ENCODE results near the gene PARP15. TPM values are rescaled to one million over a fixed set of nuclear protein-coding genes. Genes with fewer than 3 reads are reported as not detected.
"Not testable (repeated sequence)": the region's sequence is repeated elsewhere in the genome, so short reads cannot be mapped to it uniquely, and the experiment has no call there.

The PARP15 gene
- total and polyA plus RNA-seq, 12 donors, result 0.12 to 4.3 (median 1.3) TPM

DNA sequence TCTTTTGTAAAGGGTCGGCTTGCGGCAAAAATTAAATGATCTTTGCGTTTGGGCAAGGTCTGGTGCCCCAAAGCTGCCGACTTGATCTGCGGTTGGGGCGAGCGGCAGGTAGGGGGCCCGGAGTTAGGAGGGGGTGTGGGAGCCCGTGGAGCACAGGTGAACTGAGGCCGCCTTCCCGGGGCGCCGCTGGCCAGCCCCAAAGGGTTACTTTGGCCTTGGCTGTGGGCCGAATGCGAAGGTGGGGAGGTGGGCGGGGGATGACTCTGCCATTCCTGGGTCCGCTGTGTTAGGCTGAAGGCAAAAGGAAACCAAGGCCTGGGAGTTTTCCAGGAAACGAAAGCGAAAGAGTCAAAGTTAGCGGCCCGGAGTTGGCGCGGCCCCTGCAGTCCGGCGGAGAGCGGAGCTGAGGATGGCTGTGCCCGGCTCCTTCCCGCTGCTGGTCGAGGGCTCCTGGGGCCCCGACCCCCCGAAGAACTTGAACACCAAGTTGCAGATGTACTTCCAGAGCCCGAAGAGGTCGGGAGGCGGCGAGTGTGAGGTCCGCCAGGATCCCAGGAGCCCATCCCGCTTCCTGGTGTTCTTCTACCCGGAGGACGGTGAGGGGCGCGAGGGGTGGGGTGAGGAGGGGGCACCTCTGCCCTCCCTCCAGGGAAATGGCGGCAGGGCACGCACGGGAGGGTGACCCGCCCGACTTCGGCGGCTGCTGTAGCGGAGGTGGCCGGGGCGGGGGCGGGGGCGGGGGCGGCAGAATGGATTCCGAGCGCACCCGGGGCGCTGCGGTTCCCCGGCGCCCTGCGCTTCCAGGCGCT lies 103.2 kb downstream of the PARP15 start, which contains the start of gene PARP14:
TSS of gene PARP14 (plus strand) at position 365 of the 809 bp plus-strand sequence. CDS start at position 410, 45 bp downstream.
- TF ChIP-seq, protein P1, sequence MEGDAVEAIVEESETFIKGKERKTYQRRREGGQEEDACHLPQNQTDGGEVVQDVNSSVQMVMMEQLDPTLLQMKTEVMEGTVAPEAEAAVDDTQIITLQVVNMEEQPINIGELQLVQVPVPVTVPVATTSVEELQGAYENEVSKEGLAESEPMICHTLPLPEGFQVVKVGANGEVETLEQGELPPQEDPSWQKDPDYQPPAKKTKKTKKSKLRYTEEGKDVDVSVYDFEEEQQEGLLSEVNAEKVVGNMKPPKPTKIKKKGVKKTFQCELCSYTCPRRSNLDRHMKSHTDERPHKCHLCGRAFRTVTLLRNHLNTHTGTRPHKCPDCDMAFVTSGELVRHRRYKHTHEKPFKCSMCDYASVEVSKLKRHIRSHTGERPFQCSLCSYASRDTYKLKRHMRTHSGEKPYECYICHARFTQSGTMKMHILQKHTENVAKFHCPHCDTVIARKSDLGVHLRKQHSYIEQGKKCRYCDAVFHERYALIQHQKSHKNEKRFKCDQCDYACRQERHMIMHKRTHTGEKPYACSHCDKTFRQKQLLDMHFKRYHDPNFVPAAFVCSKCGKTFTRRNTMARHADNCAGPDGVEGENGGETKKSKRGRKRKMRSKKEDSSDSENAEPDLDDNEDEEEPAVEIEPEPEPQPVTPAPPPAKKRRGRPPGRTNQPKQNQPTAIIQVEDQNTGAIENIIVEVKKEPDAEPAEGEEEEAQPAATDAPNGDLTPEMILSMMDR (IDR thresholded peaks at IDR 0.05), result peak in 3 of 6 experiments; percentile 18 to 28 (median 23)
- peak; percentile 44 to 69 for TF ChIP-seq POLR2A (IDR thresholded peaks at IDR 0.05)
- 0 to 1% (median 0%) methylated on average over 37 to 63 of the region's 63 CpGs for WGBS, 4 donors
- DNase-seq, result peak; percentile 79 to 90 (median 82)
- H3K36me3 ChIP-seq (replicated peaks in 1 of 2), result no peaks in the 10 kb centered on the region
- H3K9me3 ChIP-seq (replicated peaks in 1 of 3), result no peaks in the 10 kb centered on the region
- H3K4me1 ChIP-seq (replicated peaks in 1 of 2), result peaks cover 8 to 38% of the 10 kb centered on the region in 2 donors
- H3K27ac ChIP-seq, result peak within 1 kb of the TSS; percentile 90 to 99 (median 95)
- intact Hi-C loops (cut with DNase I), result loop anchor here (5.0 to 10.0 kb wide), 3 partner anchors 113 to 296 kb away; partner anchors contain the start of genes FAM162A (in 1 of the 2) and MIX23 (in 1 of the 2)
- peak within 1 kb of the TSS; percentile 82 to 100 (median 98) for H3K4me3 ChIP-seq
- no peaks in the 10 kb centered on the region for H3K27me3 ChIP-seq

DNA sequence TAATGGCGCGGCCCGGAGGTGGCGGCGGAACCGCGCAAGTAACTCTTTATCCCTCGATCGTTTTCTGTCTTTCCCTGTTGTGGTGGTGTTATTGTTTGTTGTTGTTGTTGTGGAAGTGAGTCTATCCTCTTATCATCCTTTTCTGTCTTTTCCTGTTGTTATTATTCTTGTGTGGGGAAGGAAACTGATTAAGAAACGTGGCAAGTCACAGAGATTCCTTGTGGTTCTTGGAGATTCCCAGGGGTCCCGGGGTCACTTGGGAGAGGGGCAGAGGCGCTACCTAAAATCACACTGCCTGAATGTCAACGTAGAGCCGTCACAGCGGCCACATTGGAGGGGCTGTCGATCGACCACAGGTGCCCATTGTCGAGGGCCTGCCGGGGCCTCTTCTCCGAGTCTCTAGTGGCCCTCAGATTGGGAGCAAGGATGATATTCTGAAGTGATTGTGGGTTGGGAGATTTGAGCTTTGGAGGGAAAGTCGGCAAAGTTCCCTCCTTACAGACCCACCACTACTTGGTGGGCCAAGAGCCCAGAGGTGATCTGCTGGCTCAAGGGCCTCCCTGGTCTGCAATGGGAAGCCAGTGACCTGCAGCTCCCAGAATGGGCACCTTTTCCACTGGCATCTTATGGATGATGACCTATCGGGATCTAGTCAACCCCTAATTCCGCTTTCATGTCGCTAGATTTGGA lies 104.0 kb downstream of the PARP15 start:
- 22 to 28% (median 26%) methylated on average over 22 to 24 of the region's 24 CpGs for WGBS, 4 donors
- DNase-seq, result peak in 1 of 7 donors; percentile 23
- intact Hi-C loops (cut with DNase I), result loop anchor here (5.0 to 10.0 kb wide), 3 partner anchors 114 to 297 kb away; partner anchors contain the start of genes FAM162A (in 1 of the 2) and MIX23 (in 1 of the 2)
- peaks cover 8 to 38% of the 10 kb centered on the region in 2 donors for H3K4me1 ChIP-seq (replicated peaks in 1 of 2)
- no peak for TF ChIP-seq POLR2A (IDR thresholded peaks at IDR 0.05)
- TF ChIP-seq, protein P1 (IDR thresholded peaks at IDR 0.05), result peak in 1 of 6 experiments; percentile 6
- no peaks in the 10 kb centered on the region for H3K9me3 ChIP-seq (replicated peaks in 1 of 3)
- H3K27me3 ChIP-seq, result no peaks in the 10 kb centered on the region
- H3K36me3 ChIP-seq (replicated peaks in 1 of 2), result no peaks in the 10 kb centered on the region
- peak overlapping the region; percentile 13 to 100 (median 90) for H3K4me3 ChIP-seq
- H3K27ac ChIP-seq, result peak overlapping the region in 4 of 5 donors; percentile 94 to 99 (median 97)

DNA sequence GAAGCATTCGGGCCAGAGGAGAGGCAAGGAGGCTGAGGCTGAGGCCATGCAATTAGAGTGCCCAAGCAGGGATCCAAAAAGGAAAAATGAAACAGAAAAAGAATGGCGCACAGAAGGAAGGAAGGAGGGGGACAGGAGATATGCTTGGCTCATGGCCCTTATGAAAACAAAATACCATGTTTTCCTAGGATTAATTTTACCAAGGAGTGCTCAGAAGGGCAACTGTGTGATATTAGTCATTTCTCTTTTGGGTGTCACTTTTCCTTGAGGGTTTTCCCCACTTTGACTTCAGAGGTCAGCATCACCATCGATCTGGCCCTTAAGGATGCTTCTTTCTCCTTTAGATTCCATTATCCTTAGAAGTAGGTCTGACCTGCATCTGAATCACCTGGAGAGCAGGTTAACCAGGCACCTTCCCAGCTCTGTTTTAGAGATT lies 104.5 kb downstream of the PARP15 start:
- TF ChIP-seq POLR2A (IDR thresholded peaks at IDR 0.05), result no peak
- TF ChIP-seq, protein P1 (IDR thresholded peaks at IDR 0.05), result no peak

DNA sequence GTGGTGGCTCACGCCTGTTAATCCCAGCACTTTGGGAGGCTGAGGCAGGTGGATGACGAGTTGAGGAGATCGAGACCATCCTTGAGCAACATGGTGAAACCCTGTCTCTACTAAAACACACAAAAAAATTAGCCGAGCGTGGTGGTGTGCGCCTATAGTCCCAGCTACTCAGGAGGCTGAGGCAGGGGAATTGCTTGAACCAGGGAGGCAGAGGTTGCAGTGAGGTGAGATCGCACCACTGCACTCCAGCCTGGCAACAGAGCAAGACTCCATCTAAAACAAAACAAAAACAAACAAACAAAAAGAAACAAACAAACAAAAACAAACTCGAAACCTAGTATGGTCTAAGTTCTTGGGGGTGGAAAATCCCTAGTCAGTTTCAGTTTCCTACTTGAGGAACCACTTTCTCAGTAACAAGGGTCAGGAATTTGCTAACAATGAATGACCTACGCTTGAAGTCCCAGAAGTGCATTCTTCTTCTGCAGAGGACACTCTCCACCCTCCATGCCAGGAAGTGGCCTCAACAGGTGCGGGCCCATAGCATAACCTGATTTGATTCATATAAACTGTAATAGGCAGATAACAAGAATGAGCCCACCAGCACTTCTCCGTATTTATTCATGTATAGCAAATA lies 105.4 kb downstream of the PARP15 start:
- H3K27me3 ChIP-seq; DNase-seq; H3K9me3 ChIP-seq (replicated peaks in 1 of 3); H3K36me3 ChIP-seq (replicated peaks in 1 of 2); H3K4me3 ChIP-seq: not testable (repeated sequence)
- intact Hi-C loops (cut with DNase I), result loop anchor here (5.0 to 10.0 kb wide), 3 partner anchors 116 to 298 kb away; partner anchors contain the start of genes FAM162A (in 1 of the 2) and MIX23 (in 1 of the 2)
- peaks cover 8 to 38% of the 10 kb centered on the region in 2 donors for H3K4me1 ChIP-seq (replicated peaks in 1 of 2)
- 79 to 82% (median 81%) methylated on average over 11 of the region's 11 CpGs for WGBS, 4 donors
- peak overlapping the region in 2 of 5 donors; percentile 8 to 15 for H3K27ac ChIP-seq

More for the DNA sequence above, 104.5 kb downstream of the PARP15 start:
- WGBS, 4 donors, result 63 to 70% (median 67%) methylated on average over 3 of the region's 3 CpGs
- intact Hi-C loops (cut with DNase I), result loop anchor here (5.0 to 10.0 kb wide), 3 partner anchors 115 to 297 kb away; partner anchors contain the start of genes FAM162A (in 1 of the 2) and MIX23 (in 1 of the 2)
- Histone ChIP-seq H3K4me3 (peak overlapping the region in 2 of 4 donors; percentile 97 to 100), H3K27ac (peak overlapping the region in 2 of 5 donors; percentile 95 to 99), H3K4me1 (replicated peaks in 1 of 2) (peaks cover 8 to 38% of the 10 kb centered on the region in 2 donors), H3K9me3 (replicated peaks in 1 of 3) (no peaks in the 10 kb centered on the region), H3K27me3 (no peaks in the 10 kb centered on the region), H3K36me3 (replicated peaks in 1 of 2) (no peaks in the 10 kb centered on the region)
- DNase-seq, result no peak

Data from adrenal gland (tissue), 12 donors.